GM18870 (cell line): ENCODE data around the gene OSBPL9.
"Not testable (repeated sequence)": the region's sequence is repeated elsewhere in the genome, so short reads cannot be mapped to it uniquely, and the experiment has no call there.

Source experiments
- ATAC-seq: cut with Tn5 transposase; IDR thresholded peaks from one replicate; pipeline ENCODE4 v1.9.1; 2021; ENCODE audit warnings: moderate library complexity; ENCODE audit not compliant: unreplicated experiment

The OSBPL9 gene

GRCh38 chr1:51605961-51606723 is 10.8 kb upstream of the OSBPL9 start:
- ATAC-seq = no peak

DNA sequence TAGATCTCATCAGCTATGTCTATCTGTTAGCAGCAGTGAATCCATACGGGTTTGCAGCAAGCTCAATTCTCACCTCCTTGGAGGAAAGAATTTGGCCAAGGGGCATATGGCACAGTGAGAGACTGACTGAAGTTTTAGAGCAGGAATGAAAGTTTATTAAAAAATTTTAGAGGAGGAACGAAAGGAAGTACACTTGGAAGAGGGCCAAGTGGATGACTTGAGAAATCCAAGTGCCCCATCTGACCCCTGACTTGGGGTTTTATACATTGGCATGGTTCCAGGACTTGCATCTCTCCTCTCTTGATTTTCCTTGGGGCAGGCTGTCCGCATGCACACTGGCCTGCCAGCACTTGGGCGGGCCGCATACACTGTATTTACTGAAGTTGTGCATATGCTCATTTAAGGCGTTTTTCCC is 9.2 kb upstream of the OSBPL9 start:
- no peak for ATAC-seq

- ATAC-seq = not testable (repeated sequence)
Measured at GRCh38 chr1:51610104-51610503, 6.8 kb upstream of the OSBPL9 start.

DNA sequence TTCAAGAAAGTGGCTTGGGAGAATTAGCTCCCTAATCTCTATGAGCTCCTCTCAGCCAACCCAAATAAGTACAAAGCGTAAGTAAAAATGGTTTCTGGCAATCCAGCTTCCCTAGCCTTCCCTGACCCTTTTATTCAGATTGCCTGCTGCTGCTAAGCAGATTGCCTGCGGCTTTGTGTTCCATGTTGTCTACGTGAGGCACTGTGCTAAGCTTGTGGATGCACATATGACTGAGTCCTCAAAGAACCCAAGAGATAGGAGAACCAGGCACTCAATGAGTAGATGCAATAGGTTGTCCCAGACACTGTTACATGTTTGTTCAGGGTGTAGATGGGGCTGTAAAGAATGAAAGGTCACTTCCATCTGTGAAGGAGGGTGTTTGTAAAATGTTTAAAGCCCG is 6.3 kb upstream of the OSBPL9 start:
- no peak for ATAC-seq

DNA sequence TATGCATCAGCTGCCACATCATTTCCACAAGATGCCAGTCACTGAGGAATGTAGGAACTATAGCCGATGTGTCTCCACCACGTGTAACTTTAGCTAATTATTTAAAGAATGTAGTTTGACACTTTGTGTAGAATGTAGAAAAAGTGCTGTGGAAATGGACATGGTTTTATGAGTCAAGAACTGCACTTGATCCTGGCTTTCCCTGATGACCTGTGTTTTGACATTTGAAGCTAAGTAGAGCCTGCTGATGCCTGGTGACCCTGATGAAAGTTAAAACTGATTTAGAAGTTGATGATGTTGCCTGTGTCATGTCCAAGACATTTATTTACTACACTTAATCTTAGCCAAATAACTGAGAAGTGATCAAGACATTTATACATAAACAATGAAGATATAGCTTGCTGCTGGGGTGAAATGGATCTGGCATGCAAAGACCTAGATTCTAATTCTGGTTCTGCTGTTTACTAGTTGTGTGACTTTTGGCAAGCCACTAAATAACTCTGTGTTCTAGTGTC is 4.4 kb upstream of the OSBPL9 start:
- ATAC-seq = no peak

- ATAC-seq = no peak
Measured at GRCh38 chr1:51615780-51616291, 1.1 kb upstream of the OSBPL9 start.

DNA sequence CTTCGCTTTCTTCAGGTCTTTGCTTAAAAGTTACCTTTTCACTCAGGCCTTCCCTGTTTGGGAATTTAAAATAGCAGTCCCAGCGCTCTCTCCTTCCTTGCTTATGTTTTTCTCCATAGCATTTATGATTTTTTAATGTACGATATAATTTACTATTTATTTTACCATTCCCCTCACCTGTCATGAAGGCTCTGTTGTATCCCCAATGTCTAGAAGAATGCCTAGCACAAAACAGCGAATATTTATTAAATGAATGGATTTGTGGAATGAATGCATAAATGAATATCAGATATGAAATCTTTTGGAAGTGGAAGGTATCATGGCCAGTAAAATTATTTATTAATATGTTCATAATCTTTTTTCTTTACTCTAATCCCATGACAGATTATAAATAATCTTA is 402 bp upstream of the OSBPL9 start:
- no peak for ATAC-seq

DNA sequence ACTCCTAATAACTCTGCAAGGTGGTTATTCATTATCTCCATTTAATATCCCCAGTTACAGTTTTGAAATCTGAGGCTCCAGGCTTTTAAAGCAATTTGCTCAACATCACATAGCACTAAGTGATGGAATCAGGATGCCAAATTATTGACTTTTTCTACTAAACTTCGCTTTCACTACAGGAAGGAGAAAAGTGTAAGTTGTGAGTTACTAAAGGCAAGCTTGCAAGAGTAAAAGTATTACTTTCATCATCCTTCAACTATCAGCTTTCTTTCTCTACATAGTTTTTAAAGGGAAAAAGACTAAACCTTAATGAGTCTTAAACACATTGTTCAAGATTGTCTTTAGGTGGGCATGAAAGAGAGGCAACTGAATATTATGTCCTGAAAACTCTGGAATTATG is 1.8 kb downstream of the OSBPL9 start:
- no peak for ATAC-seq

DNA sequence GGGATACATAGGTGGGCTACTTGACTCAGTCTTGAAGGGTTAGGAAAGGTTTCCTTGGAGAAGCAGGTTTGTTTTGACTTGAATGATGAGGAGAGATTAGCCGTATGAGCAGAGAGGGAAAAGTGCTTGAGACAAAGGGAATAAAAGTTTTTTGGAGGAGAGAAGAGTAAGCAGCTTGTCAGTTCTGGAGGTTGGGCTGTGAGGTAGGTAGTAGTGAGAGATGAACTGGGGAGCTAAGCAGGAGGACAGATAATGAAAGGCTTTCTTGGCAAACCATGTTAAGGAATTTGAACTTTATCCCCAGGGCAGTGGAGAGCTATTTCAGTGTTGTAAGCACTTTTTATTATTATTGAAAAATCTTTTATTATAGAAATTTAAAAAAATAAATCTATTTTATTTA is 3.6 kb downstream of the OSBPL9 start:
- ATAC-seq = no peak

- ATAC-seq = no peak
Measured at GRCh38 chr1:51621161-51621560, 4.3 kb downstream of the OSBPL9 start.

DNA sequence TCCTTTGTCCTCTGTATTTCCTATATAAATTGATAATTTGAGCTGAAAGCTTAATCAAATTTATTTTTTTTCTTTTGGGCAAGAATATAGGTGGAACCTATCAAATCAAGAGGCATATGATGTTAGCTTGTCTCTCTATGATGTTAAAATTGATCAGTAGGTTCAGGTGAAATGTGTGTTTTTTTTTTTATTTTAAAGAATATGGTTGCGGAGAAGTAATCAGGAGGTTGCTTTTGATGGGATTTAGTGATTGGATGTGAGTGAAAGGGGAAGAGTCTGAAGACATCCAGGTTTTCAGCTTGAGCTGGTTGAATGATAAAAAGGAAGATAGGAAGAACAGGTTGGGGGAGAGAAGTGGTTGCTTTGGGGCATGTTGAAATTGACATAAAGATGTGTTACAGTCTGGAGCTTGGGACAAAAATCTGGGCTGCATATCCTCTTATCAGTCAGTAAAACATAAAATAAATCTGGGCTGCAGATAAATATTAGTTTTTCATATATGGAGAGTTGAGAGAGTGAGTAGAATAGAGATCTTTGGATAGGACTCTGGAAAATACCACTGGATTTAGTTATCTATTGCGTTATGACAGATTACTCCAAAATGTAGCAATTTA is 5.1 kb downstream of the OSBPL9 start:
- no peak for ATAC-seq

DNA sequence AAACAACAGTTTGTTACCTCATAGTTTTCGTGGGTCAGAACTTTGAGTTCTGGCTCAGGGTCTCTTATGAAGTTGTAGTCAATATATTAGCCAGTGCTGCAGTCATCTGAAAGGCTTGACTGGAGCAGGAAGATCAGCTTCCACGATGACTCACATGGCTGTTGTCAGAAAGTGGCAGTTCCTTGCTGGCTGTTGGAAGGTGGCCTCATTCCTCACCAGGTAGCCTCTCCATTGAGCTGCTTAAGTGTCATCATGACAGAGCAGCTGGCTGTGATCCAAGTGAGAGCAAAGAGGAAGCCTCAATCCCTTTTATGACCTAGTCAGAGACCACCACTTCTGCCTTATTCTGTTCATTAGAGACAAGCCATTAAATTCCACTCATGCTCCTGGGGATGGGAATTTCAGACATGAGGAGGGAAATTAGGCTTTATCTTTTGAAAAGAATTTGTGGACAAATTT is 5.6 kb downstream of the OSBPL9 start:
- ATAC-seq = no peak

DNA sequence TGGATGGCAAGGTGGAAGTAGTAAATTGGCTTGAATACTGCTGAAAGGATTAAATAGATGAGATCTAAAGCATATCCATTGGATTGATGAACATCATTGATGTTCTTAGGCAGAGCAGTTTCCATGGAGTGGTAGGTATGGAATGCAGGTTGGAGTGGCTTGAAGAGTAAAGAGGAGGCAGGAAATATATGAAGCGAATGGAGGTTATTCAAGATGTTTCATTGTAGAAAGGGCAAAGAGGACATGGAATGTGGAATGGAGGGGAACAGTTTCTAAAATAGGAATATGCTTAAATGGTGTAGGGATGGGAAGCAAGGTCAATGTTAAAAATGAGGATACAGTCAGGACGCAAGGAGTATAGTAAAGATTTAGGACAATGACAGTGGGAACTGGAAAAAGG is 6.1 kb downstream of the OSBPL9 start:
- ATAC-seq = no peak

DNA sequence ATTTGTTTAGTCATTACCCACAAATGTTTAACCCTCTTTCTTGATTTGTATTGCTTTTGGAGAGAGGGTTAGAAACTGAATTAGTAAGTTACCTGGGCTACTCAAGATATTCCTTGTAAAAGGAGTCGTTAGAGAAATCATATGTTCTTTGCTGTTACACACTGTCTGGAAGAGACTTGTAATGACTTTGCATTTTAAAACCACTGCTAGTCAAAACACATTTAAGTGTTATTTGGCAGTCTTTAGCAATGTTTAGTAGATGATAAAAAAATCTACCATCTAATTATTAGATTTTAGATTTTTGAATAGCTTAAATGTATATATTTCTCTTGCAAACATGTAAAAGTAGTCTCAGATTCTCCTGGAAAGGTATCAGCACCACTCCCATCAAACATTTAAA is 6.6 kb downstream of the OSBPL9 start:
- ATAC-seq = no peak

GRCh38 chr1:51624855-51625254 is 8.0 kb downstream of the OSBPL9 start:
- no peak for ATAC-seq

DNA sequence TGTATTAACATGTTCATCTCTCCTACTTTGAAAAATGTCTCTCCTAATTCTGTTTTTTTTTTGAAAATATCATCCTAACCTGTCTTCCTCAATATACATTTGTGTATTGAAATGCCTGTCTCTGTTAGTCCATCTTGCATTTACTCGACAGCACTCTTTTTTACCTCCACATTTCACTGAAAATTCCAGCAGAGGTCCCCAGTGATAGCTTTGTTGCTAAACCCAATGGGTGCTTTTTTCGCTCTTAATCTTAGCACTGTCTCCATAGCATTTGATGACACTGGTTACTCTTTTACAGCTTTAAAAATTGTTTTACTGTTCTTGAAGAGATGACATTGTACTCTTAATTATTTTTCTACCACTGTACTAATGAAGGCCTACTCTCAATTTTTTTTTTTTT is 10.8 kb downstream of the OSBPL9 start:
- no peak for ATAC-seq

DNA sequence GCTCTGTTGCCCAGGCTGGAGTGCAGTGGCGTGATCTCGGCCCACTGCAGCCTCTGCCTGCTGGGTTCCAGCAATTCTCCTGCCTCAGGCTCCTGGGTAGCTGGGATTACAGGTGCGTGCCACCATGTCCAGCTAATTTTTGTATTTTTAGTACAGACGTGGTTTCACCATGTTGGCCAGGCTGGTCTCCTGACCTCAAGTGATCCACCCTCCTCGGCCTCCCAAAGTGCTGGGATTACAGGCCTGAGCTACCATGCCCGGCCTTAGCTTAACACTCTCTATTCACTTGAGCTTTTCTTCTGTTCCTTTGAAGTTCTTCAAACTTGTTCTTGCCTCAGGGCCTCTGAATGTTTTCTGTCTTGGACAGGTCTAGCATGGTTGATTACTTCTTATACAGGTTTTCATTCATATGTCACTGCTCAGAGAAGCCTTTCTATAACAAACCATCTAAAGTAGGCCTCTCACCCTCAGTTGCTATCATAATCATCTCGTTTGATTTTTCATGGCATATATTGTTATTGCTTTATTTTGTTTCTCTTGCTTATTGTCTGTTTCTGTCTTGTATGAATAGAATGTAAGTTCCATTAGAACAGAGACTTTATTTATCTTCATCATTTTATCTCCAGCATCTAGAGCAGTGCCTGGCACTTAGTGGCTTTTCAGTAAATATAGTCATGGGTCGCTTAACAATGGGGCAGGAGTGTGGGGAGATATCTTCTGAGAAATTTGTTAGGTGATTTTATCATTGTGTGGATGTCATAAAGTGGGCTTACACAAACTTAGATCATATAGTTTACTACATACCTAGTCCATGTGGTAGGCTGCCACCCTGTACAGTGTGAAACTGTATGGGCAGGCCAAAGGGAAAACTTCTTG is 12.1 kb downstream of the OSBPL9 start:
- ATAC-seq = no peak

DNA sequence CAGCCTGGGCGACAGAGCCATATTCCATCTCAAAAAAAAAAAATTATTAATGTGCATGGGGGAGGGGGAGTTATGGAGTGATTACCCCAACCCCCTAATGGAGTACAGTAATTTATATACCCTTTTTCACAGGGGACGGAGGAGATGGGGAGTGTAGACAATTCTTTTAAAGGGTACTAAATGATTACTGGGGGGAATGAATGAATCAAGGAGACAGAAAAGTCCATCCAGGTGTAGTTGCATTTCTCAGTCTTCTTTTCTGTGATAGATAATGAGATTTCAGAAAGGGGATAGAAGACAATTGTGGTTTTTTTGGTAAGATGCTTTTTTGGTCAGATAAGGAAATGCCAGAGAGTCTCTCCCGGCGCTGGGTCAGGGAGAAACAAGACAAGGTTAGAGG is 13.0 kb downstream of the OSBPL9 start:
- no peak for ATAC-seq

DNA sequence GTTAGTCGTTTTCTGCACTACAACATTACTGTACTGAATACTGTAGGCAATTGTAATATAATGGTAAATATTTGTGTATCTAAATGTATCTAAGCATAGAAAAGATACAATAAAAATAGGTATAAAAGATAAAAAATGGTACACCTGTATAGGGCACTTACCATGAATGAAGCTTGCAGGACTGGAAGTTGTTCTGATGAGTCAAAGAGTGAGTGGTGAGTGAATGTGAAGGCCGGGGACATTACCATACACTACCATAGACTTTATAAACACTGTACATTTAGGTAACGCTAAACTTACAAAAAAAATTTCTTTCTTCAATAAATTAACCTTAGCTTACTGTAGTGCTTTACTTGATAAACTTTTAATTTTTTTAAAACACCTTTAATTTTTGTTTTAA is 13.5 kb downstream of the OSBPL9 start:
- ATAC-seq = no peak

DNA sequence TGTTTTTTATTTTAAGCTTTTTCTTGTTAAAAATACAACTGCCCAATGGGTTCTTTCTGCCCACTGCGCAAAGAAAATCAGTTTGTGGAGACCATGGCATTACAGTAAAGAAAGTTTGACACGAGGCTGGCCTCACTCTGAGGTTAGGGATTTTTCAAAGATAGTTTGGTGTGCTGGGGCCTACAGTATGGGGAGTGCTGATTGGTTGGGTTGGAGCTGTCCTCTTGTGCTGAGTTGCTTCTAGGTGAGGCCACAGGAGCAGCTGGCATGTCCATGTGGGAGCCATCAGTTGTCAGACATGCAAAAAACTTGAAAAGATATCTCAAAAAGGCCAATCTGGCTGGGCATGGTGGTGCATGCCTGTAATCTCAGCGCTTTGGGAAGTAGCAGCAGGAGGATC is 14.0 kb downstream of the OSBPL9 start:
- ATAC-seq = no peak

DNA sequence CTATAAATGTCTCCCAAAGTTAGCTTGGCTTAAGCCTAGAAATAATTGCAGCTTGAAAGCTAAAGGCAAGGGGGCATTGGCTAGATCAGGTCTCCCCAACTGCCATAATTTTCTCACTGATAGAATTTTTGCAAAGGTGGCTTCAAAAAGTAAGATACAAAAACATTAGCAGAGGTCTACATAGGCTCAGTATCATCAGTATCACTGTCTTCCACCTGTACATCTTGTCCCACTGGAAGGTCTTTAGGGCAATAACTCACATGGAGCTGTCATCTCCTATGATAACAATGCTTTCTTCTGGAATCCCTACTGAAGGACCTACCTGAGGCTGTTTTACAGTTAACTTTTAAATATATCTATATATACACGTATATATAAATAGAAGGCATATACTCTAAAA is 14.9 kb downstream of the OSBPL9 start:
- ATAC-seq = no peak
